IMR-90 (cell line): ENCODE results near the gene CRIM1. TPM values are rescaled to one million over a fixed set of nuclear protein-coding genes. Genes with fewer than 3 reads are reported as not detected.

ENCODE experiments used
- ATAC-seq: fragments of 200-7000 bp; cut with Tn5 transposase; 2 replicates; pipeline ENCODE4 v1.9.1; 2020; ENCODE audit warnings: low read depth, mild to moderate bottlenecking, moderate library complexity
- BruUV-seq: library from RNA; stranded (reverse); fragments of 400-500 nt; replicated peaks from 2 replicates; lab custom pipeline; 2021; lab: Mats Ljungman, UMichigan
- CTCF ChIA-PET: fragments of 300-600 bp; formaldehyde crosslinking; extraction: SDS; loops from one replicate; lab custom pipeline; 2021; ENCODE audit warnings: antibody characterized with exemption; lab: Yijun Ruan, JAX
- POLR2A ChIA-PET: fragments of 300-600 bp; sonication (Branson Sonifier 250); formaldehyde crosslinking; loops from one replicate; lab custom pipeline; 2022; ENCODE audit warnings: antibody characterized with exemption; ENCODE audit not compliant: unreplicated experiment; lab: Charles Lee
- DNase-seq: peaks from one replicate; pipeline ENCODE4 v3.0.0; 2013
- H2AFZ ChIP-seq: replicated peaks from 2 replicates; pipeline ENCODE3; 2013; ENCODE audit warnings: low read length, mild to moderate bottlenecking; ENCODE audit not compliant: poor library complexity
- H2AK5ac ChIP-seq: 2 replicates; pipeline ENCODE4 v1.6.1; 2013; ENCODE audit warnings: low read depth, low read length, inconsistent platforms
- H2AK9ac ChIP-seq: replicated peaks from 2 replicates; pipeline ENCODE3; 2013; ENCODE audit warnings: mild to moderate bottlenecking, low read depth, low read length, moderate library complexity; ENCODE audit not compliant: poor library complexity
- H2BK120ac ChIP-seq: 2 replicates; pipeline ENCODE4 v1.6.1; 2013; ENCODE audit warnings: low read depth, low read length, inconsistent platforms
- H2BK15ac ChIP-seq: 3 replicates; pipeline ENCODE4 v1.6.1; 2013; ENCODE audit warnings: low read depth, low read length, inconsistent platforms
- H2BK20ac ChIP-seq: 2 replicates; pipeline ENCODE4 v1.6.1; 2013; ENCODE audit warnings: low read depth, mild to moderate bottlenecking, inconsistent platforms, low read length, moderate library complexity
- H2BK5ac ChIP-seq: 2 replicates; pipeline ENCODE4 v1.6.1; 2013; ENCODE audit warnings: mild to moderate bottlenecking, low read depth, low read length, inconsistent platforms; ENCODE audit not compliant: poor library complexity, severe bottlenecking
- H3K14ac ChIP-seq: replicated peaks from 2 replicates; pipeline ENCODE4 v1.6.1; 2013; ENCODE audit warnings: low read depth, low read length, inconsistent platforms
- H3K18ac ChIP-seq: 2 replicates; pipeline ENCODE4 v1.6.1; 2013; ENCODE audit warnings: low read depth, low read length, control low read depth
- H3K23ac ChIP-seq: 2 replicates; pipeline ENCODE4 v1.6.1; 2013; ENCODE audit warnings: low read depth, low read length, inconsistent platforms
- H3K27ac ChIP-seq: 2 replicates; pipeline ENCODE4 v1.5.1; 2013; ENCODE audit warnings: mild to moderate bottlenecking, control low read depth, low read length; ENCODE audit not compliant: insufficient read depth
- H3K27me3 ChIP-seq: 2 replicates; pipeline ENCODE4 v1.6.1; 2013; ENCODE audit warnings: low read length; ENCODE audit not compliant: control insufficient read depth, insufficient read depth
- H3K36me3 ChIP-seq: 2 replicates; pipeline ENCODE4 v1.6.1; 2013; ENCODE audit warnings: low read length, mixed read lengths; ENCODE audit not compliant: control insufficient read depth, insufficient read depth
- H3K4ac ChIP-seq: 2 replicates; pipeline ENCODE4 v1.6.1; 2013; ENCODE audit warnings: low read depth, low read length, inconsistent platforms
- H3K4me1 ChIP-seq: 2 replicates; pipeline ENCODE4 v1.6.1; 2013; ENCODE audit warnings: low read length, mixed read lengths; ENCODE audit not compliant: control insufficient read depth, insufficient read depth
- H3K4me2 ChIP-seq: 2 replicates; pipeline ENCODE4 v1.6.1; 2013; ENCODE audit warnings: low read depth, mild to moderate bottlenecking, control low read depth, low read length, moderate library complexity
- H3K4me3 ChIP-seq: 2 replicates; pipeline ENCODE4 v1.5.1; 2013; ENCODE audit warnings: low read depth, mild to moderate bottlenecking, control low read depth, low read length, moderate library complexity; ENCODE audit not compliant: insufficient read depth
- H3K56ac ChIP-seq: 2 replicates; pipeline ENCODE4 v1.6.1; 2013; ENCODE audit warnings: low read length, inconsistent platforms; ENCODE audit not compliant: insufficient read depth; ENCODE audit errors: extremely low read depth
- H3K79me1 ChIP-seq, 2 experiments: 2 replicates each; pipeline ENCODE4 v1.6.1; 2013; ENCODE audit warnings: low read length in 2 of 2, inconsistent platforms in 1 of 2, low read depth in 1 of 2
- H3K9ac ChIP-seq: 2 replicates; pipeline ENCODE4 v1.6.1; 2013; ENCODE audit warnings: low read depth, low read length, control low read depth
- H3K9me1 ChIP-seq: 2 replicates; pipeline ENCODE4 v1.6.1; 2013; ENCODE audit warnings: low read length, inconsistent platforms; ENCODE audit not compliant: insufficient read depth
- H3K9me3 ChIP-seq: 2 replicates; pipeline ENCODE4 v1.6.1; 2013; ENCODE audit warnings: low read length; ENCODE audit not compliant: control insufficient read depth, insufficient read depth
- H4K20me1 ChIP-seq: 2 replicates; pipeline ENCODE4 v1.6.1; 2013; ENCODE audit warnings: low read length, inconsistent platforms; ENCODE audit not compliant: insufficient read depth
- H4K5ac ChIP-seq: 2 replicates; pipeline ENCODE4 v1.6.1; 2013; ENCODE audit warnings: mild to moderate bottlenecking, low read depth, low read length, control low read depth
- H4K8ac ChIP-seq, 2 experiments: 2 replicates each; pipeline ENCODE4 v1.6.1; 2013; ENCODE audit warnings: low read depth in 2 of 2, low read length in 2 of 2, control low read depth in 1 of 2, inconsistent platforms in 1 of 2
- H4K91ac ChIP-seq: 2 replicates; pipeline ENCODE4 v1.6.1; 2013; ENCODE audit warnings: low read depth, low read length, inconsistent platforms; ENCODE audit not compliant: insufficient read depth
- CEBPB ChIP-seq: IDR thresholded peaks from 2 replicates; pipeline ENCODE4 v1.6.1; 2012; ENCODE audit warnings: low read depth, low read length, improper control_type of control experiment
- POLR2A ChIP-seq: IDR thresholded peaks from 2 replicates; pipeline ENCODE4 v1.6.1; 2012; ENCODE audit warnings: mild to moderate bottlenecking, low read depth, low read length
- WGBS, 2 experiments: methylation state at CpG; one replicate each; pipeline versions ENCODE4 v1.1.5 to v1.1.7; 2013; ENCODE audit warnings: missing lambda C conversion rate in 2 of 2; ENCODE audit not compliant: insufficient read length in 1 of 2; ENCODE audit errors: extremely low coverage in 2 of 2; 5-methylcytosine and 5-hydroxymethylcytosine counted together
- dilution Hi-C: fragments of 300-500 bp; cut with HindIII; formaldehyde crosslinking; loops from one replicate; pipeline ENCODE4 v1.14.3; 2018; ENCODE audit warnings: low sequenced_read_pairs; ENCODE audit not compliant: unreplicated experiment
- in situ Hi-C: fragments of 300-500 bp; cut with MboI; formaldehyde crosslinking; loops from 3 replicates; pipeline ENCODE4 v1.14.3; 2019; ENCODE audit warnings: low sequenced_read_pairs, inconsistent platforms, mixed read lengths
- intact Hi-C: fragments of 100-400 bp; cut with micrococcal nuclease; formaldehyde crosslinking; loops from 2 replicates; pipeline ENCODE4 v1.10.0; 2022
- polyA plus RNA-seq, 3 experiments: library from polyadenylated mRNA; depleted of rRNA; stranded (reverse); fragments of >200 nt; gene quantifications; 2 replicates each; pipeline ENCODE4 v1.2.3, GENCODE V29; 2012; ENCODE audit warnings: low replicate concordance in 1 of 3
- total RNA-seq: library from RNA; depleted of rRNA; stranded (reverse); fragments of >200 nt; gene quantifications from 2 replicates; pipeline ENCODE4 v1.2.3, GENCODE V29; 2012

CRIM1 gene
- total and polyA plus RNA-seq, 2 of the 4 experiments (the other 2 are of a cell fraction), result 285 to 490 TPM

DNA sequence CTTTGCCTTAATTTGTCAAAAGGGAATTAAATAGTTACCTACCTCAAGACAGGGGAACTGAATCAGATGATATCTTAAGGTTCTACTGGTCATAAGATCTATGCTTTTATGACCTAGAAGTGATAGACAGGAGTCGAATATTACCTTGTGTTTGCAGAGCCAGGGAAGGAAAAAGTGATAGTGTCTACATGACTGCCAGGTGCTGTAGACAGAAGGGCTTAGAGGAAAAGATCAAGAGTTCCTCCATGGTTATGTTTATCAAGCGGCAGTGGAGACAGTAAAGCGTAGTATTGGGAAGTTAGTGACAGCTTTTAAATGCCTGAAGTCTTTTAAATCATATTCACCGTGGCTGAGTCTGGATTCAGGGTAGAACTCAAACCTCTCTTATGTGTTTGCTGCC lies 11.9 kb downstream of the CRIM1 start:
- peak overlapping the region; percentile 45 for H3K4me2 ChIP-seq
- peak overlapping the region; percentile 21; the same call in 1 of the 2 replicates for H3K56ac ChIP-seq
- peak overlapping the region; percentile 65 for H3K14ac ChIP-seq
- ChIA-PET CTCF (interaction anchor here (1.4 kb wide), 1 partner anchor 133 kb away, joined by 3 read pairs; no protein-coding TSS in a partner anchor), POLR2A (no interaction called here)
- H3K27ac ChIP-seq, result peak overlapping the region; percentile 29; the same call in 1 of the 2 replicates
- no peak overlapping the region for H2BK15ac ChIP-seq
- peak overlapping the region; percentile 69 for H2BK120ac ChIP-seq
- peaks cover 0 to 38% of the 10 kb centered on the region in 2 experiments; a peak in 2 of 4 replicates for H3K79me1 ChIP-seq
- dilution Hi-C loops, result no loop called here
- TF ChIP-seq CEBPB (no peak), POLR2A (no peak)
- peaks cover 25% of the 10 kb centered on the region for H3K9me1 ChIP-seq
- H3K4me1 ChIP-seq, result peaks cover 47% of the 10 kb centered on the region
- H4K8ac ChIP-seq, result peak overlapping the region in 1 of 2 experiments; percentile 6; a peak in 1 of 4 replicates
- H2BK5ac ChIP-seq, result peak overlapping the region; percentile 31
- H2AFZ ChIP-seq, result no peak overlapping the region
- H3K9ac ChIP-seq, result no peak overlapping the region
- H3K27me3 ChIP-seq, result no peaks in the 10 kb centered on the region
- intact Hi-C loops, result no loop called here
- no peak overlapping the region for H2AK9ac ChIP-seq
- DNase-seq, result no peak
- peak overlapping the region; percentile 78 for H3K23ac ChIP-seq
- in situ Hi-C loops, result no loop called here
- peak overlapping the region; percentile 11; the same call in 1 of the 2 replicates for H2AK5ac ChIP-seq
- H4K20me1 ChIP-seq, result peaks cover 88% of the 10 kb centered on the region
- peak overlapping the region; percentile 42 for H3K4ac ChIP-seq
- peaks cover 9% of the 10 kb centered on the region for H3K36me3 ChIP-seq
- H2BK20ac ChIP-seq, result peak overlapping the region; percentile 71
- no peak overlapping the region for H4K5ac ChIP-seq
- no peaks in the 10 kb centered on the region for H3K9me3 ChIP-seq
- no peak overlapping the region for H3K4me3 ChIP-seq
- no peak for ATAC-seq
- H4K91ac ChIP-seq, result no peak overlapping the region; the same call in 1 of the 2 replicates
- H3K18ac ChIP-seq, result no peak overlapping the region; the same call in 1 of the 2 replicates
- WGBS, 2 experiments, result 67% methylated on average over 1 of the region's 4 CpGs; no CpG with 5 or more reads in 1 of the 2 experiments
- no TSS peak for BruUV-seq
